ENCODE measurements around the gene SUPT20HL1.
A peak's percentile ranks its signal among the peaks of the same experiment; 100 is the strongest.
"Not testable (repeated sequence)": the region's sequence is repeated elsewhere in the genome, so short reads cannot be mapped to it uniquely, and the experiment has no call there.

SUPT20HL1 gene

GRCh38 chrX:24364326-24364725 is 3.9 kb downstream of the SUPT20HL1 start:
- no peak for DNase-seq

- DNase-seq, result no peak
These were observed 4.6 kb downstream of the SUPT20HL1 start for GRCh38 chrX:24364851-24365538.

GRCh38 chrX:24366762-24367400 is 6.4 kb downstream of the SUPT20HL1 start:
- not testable (repeated sequence) for DNase-seq

GRCh38 chrX:24369816-24370215 is 9.4 kb downstream of the SUPT20HL1 start:
- no peak for DNase-seq

GRCh38 chrX:24371391-24371972 is 11.0 kb downstream of the SUPT20HL1 start:
- DNase-seq, result peak; percentile 29

- DNase-seq, result no peak
These were observed 11.8 kb downstream of the SUPT20HL1 start for GRCh38 chrX:24372021-24372763.

- no peak for DNase-seq
These were observed 15.2 kb downstream of the SUPT20HL1 start for GRCh38 chrX:24375600-24376131.

- DNase-seq, result no peak
These were observed 16.0 kb downstream of the SUPT20HL1 start for GRCh38 chrX:24376403-24376802.

GRCh38 chrX:24377195-24377594 is 16.8 kb downstream of the SUPT20HL1 start:
- no peak for DNase-seq

- no peak for DNase-seq
These were observed 17.6 kb downstream of the SUPT20HL1 start for GRCh38 chrX:24377911-24378468.

GRCh38 chrX:24378706-24379105 is 18.3 kb downstream of the SUPT20HL1 start:
- no peak for DNase-seq

- no peak for DNase-seq
These were observed 20.1 kb downstream of the SUPT20HL1 start for GRCh38 chrX:24380262-24381187.

- DNase-seq, result not testable (repeated sequence)
These were observed 21.9 kb downstream of the SUPT20HL1 start for GRCh38 chrX:24382315-24382714.

GRCh38 chrX:24387724-24388123 is 27.3 kb downstream of the SUPT20HL1 start:
- DNase-seq, result no peak

GRCh38 chrX:24391389-24391788 is 30.9 kb downstream of the SUPT20HL1 start:
- DNase-seq, result no peak

- DNase-seq, result no peak
These were observed 31.4 kb downstream of the SUPT20HL1 start for GRCh38 chrX:24391843-24392242.

GRCh38 chrX:24392709-24393108 is 32.3 kb downstream of the SUPT20HL1 start:
- no peak for DNase-seq

GRCh38 chrX:24395775-24396174 is 35.3 kb downstream of the SUPT20HL1 start:
- DNase-seq, result peak; percentile 37

- DNase-seq, result no peak
These were observed 35.9 kb downstream of the SUPT20HL1 start for GRCh38 chrX:24396236-24396930.

GRCh38 chrX:24396931-24397279 is 36.5 kb downstream of the SUPT20HL1 start:
- DNase-seq, result no peak

- DNase-seq, result no peak
These were observed 38.3 kb downstream of the SUPT20HL1 start for GRCh38 chrX:24398766-24399165.
